ENCODE measurements around the gene LGALS12.

GRCh38 chr11:63536669-63537292 lies 30.9 kb downstream of the LGALS12 start, which contains the start of gene PLAAT4:
- no peak for TF ChIP-seq CTCF (IDR thresholded peaks at IDR 0.05; ENCODE audit: insufficient read depth, low read length, poor library complexity, severe bottlenecking)
- TF ChIP-seq EZH2phosphoT487 (conservative IDR thresholded peaks at IDR 0.05; ENCODE audit: low read length): no peak

All from SU-DHL-6 (cell line).